KG1 (cell line): Measurements from ENCODE around the gene MAGED1.
A peak's percentile ranks its signal among the peaks of the same experiment; 100 is the strongest.

Experiments used
- DNase-seq: peaks from one replicate; lab custom pipeline; 2025; lab: John Stamatoyannopoulos, UW

Gene MAGED1, protein sequence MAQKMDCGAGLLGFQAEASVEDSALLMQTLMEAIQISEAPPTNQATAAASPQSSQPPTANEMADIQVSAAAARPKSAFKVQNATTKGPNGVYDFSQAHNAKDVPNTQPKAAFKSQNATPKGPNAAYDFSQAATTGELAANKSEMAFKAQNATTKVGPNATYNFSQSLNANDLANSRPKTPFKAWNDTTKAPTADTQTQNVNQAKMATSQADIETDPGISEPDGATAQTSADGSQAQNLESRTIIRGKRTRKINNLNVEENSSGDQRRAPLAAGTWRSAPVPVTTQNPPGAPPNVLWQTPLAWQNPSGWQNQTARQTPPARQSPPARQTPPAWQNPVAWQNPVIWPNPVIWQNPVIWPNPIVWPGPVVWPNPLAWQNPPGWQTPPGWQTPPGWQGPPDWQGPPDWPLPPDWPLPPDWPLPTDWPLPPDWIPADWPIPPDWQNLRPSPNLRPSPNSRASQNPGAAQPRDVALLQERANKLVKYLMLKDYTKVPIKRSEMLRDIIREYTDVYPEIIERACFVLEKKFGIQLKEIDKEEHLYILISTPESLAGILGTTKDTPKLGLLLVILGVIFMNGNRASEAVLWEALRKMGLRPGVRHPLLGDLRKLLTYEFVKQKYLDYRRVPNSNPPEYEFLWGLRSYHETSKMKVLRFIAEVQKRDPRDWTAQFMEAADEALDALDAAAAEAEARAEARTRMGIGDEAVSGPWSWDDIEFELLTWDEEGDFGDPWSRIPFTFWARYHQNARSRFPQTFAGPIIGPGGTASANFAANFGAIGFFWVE

DNA sequence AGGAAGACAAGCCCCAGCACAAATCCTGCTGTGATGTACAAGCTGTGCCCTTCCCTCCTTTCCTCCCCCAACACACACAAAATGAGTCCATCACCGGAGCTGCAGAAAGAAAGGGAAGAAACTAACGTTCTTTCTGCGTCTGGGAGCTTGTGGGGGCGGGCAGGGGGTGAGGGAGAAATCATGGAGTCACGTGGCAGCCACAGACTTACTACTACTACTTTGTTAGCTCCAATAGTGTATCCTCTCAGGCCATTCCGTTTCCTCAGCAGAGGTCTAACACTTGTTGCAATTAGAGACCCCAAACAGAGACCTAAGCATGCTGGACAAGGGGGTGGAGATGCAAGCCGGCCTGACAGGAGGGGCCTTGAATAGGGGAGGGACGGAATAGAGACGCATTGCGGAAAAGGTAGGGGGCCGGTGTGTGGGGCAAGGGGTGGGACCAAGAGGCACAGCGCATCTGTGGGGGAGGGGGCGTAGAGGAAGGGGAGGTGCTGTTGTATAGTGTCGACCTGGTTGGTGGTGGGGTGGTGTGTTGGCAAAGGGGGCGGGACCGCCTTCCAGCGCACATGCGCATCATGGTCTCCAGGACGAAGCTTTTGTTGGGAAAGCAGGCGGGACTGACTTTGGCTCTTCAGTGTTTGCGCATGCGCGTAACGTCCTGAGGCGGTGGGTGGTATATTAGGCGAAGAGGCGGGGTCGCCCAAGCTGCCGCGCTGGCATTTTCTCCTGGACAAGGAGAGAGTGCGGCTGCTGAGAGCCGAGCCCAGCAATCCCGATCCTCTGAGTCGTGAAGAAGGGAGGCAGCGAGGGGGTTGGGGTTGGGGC is at the start of gene MAGED1:
Gene MAGED1, plus strand, starts transcription at position 703 of the 825 bp plus-strand sequence. CDS start 682 bp downstream, outside the sequence.
- peak; percentile 22 for DNase-seq

DNA sequence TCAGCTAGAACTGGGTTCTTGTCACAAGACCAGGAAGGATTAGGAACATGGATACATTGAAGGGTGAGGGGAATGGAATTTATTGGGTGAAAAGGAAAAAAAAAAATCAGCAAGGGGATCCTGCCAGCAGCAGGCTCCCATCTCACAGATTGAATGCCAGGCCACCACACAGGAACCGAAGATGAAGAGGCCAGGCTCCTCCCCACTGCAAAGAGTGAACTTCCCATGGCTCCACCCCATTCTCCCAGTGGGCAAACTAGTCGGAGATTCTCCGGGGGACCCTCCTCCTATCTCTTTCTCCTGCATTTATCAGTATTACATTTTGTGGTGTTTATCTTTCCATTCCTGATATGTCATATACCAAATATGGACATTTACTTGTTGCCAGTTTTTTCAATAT is 46.0 kb upstream of the MAGED1 start:
- DNase-seq: no peak

DNA sequence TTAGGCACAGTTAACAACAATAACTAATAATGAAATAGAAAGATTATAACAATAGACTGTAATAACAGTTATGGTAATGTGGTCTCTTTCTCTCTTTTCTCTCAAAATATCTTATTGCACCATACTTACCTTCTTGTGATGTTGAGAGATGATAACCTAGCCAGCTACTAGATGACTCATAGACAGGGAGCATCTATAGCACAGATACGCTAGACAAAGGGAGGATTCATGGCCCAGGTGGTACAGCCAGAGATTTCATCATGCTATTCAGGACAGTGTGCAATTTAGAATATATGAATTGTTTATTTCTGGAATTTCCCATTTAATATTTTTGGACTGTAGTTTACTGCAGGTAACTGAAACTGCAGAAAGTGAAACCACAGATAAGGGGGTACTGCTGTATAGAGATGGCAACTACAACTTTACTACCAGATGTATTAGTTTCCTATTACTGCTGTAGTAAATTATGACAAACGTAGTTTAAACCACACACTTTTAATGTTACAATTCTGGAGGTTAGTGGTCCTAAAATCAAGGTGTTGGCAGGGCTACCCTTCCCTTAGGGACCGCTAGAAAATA is 41.8 kb upstream of the MAGED1 start:
- no peak for DNase-seq

DNA sequence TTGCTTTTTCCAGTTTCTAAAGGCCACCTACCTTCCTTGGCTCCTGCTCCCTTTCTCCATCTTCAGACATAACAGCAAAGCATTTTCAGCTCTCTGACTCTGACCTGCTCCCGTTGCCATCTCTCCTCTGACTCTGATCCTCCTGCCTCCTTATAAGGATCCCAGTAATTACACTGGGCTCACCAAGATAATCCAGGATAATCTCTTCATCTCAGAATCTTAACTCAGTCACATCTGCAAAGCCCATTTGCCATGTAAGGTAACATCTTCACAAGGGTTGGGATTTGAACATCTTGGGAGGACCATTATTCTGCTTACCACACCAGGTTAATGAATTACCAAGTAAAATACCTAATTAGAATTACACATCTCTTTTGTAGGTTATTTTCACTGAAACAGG is 41.3 kb upstream of the MAGED1 start:
- DNase-seq: no peak

DNA sequence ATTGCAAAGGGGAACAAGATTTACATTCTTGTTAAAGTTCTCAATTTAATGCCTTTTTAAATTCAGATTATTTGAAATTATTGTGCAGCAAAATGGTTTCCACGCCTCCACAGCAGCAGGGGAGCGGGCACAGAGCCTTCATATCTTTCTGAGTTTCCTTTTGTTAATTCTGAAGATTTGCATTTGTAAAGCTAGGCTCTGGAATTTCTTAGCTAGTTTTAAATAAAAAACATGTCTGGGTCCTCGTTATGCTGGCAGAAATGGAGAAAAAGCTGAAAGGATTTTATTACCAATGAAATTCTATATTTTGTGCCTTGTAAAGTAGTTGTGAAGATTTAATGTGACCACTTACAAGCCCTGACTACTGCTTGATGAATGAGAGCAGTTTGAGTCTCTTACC is 40.8 kb upstream of the MAGED1 start:
- DNase-seq: no peak

DNA sequence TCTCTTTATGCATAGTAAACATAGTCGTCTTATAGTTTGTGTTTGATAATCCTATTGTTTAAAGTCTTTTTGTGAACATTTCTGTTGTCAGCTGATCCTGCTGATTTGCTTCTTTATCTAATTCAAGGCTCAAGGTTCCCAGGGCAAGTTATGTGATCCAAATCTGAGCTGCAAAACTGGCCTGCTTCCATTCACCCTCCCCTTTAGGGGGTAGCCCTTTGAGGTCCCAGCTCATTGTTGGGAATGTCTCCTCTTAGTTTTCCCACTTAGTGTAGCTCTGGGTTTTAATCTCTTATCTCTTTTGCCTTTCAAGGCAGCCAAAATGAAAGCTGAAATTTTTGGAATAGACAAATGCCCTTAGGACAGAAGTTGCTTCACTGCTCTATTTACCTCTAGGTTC is 40.2 kb upstream of the MAGED1 start:
- no peak for DNase-seq

GRCh38 chrX:51855698-51856097 is 37.7 kb upstream of the MAGED1 start:
- no peak for DNase-seq

DNA sequence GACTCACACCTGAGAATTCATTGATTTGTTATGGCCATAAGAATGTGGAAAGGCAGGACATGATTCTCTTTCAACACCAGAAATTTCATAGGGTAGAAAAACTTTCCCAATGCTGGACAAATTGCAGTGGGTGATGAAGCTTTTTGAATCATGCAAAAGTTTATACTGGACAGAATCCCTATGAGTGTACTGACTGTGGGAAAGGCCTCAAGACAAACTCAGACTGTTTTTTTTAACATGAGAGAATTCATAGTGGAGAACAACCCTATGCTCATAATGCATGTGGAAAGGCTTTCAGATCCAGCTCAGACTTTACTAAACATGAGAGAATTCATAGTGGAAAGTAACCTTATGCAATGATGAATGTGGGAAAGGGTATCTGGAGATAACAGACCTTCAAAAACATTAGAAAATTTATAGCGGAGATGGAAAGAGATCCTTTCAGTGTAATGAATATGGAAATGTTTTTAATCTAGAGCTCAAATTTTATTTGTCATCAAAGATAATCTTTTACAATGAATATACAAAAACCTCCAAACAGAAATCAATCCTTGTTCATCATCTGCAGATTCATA is 36.2 kb upstream of the MAGED1 start:
- no peak for DNase-seq

DNA sequence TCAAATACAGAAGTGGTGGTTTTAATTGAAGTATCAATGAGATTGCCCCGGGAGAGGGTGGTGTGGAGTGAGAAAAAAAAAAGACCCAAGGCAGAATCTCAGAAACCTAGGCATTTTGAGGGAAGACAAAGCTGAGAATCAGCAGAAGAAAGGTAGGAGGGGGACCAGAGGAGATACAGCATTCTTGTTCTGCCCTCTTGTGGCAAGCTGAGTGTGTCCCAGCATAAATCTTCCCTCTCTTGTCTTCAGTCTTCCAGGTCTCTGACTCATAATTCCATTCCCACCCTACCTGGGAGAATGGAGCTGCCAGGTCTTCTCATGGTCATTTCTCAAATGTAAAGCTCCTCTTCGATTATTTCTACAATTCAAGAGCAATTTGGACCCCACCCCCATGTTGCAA is 32.7 kb upstream of the MAGED1 start:
- DNase-seq: no peak

GRCh38 chrX:51862920-51863319 is 30.5 kb upstream of the MAGED1 start:
- no peak for DNase-seq

DNA sequence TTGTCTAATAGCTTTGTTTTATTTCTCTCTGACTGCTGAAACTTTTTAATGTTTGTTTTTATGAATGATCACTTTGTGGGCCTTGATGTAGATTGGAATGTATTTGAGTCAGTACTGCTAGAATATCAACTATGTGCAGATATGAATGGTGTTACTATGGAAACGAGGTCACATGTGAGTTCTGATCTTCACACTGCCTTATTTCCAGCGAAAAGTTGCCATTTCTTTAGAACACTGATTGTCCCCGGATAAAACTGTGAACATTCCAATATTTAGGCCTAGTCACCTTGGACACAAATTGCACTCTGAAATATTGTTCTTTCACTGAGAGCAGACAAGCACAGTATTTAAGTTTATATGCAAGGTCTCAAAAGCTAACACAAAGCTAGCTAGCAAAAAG is 27.2 kb upstream of the MAGED1 start:
- DNase-seq: no peak

- DNase-seq: no peak
Observed at GRCh38 chrX:51867626-51868025, 25.8 kb upstream of the MAGED1 start.

GRCh38 chrX:51870354-51870753 is 23.1 kb upstream of the MAGED1 start:
- DNase-seq: no peak

- DNase-seq: no peak
Observed at GRCh38 chrX:51874123-51874522, 19.3 kb upstream of the MAGED1 start.

GRCh38 chrX:51876441-51876840 is 17.0 kb upstream of the MAGED1 start:
- DNase-seq: no peak

DNA sequence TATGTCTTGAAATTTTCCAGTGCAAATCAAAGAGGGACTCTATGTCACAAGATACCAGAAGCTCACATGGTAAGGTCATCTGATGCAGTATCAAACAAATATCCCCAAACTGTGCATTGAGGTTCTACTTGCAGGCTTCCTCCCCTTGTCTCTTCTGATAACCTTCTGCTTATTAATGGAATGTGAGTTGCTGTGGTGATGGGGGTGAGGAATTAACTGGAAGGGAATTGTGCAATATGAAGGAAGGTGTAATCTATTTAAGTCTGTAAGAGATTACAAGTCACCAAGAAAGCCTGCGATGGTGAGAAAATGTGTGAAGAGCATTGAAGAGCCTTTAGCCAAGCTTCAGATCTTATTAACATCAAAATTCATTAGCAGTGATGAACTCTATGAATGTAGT is 15.4 kb upstream of the MAGED1 start:
- DNase-seq: no peak

- no peak for DNase-seq
Observed at GRCh38 chrX:51889851-51890250, 3.6 kb upstream of the MAGED1 start.

- DNase-seq: no peak
Observed at GRCh38 chrX:51891245-51891644, 2.2 kb upstream of the MAGED1 start.

DNA sequence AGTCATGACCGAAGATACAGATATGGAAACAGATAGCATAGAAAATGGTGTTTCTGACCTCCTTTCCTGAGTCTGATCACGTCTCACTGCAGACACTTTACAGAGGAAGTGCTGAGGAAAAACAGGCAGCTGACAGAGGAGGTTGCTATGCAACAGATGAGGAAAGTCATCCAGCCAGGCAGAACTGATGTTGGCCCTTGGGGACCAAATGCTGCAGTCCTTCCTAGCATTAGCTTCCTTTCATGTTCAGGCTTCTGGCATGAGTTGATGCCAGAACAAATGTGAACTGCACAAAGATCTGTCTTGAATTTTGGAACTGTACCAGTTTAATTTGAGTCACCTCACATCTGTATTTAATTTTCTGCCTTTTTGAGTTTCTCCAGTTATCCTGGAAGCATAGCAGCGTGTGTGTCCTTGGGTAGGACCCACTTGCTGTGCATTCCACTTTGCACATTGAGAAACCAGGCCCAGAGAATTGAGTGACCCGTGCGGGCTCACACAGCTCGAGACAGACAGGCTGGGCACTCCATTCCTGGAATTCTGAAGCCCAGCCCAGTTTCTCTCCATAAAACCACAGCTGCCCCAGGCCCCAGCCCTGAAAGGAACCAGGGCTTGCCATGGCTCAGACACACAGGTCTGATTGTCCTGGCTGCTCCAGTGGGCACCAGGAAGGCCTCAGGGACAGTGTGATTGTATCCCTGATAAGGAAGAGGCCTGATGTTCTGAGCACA is 1.4 kb upstream of the MAGED1 start:
- DNase-seq: no peak

GRCh38 chrX:51893931-51894696 is 691 bp downstream of the MAGED1 start:
- DNase-seq: no peak
